GM10248 (cell line): Measurements from ENCODE around the gene CNR2.
A peak's percentile ranks its signal among the peaks of the same experiment; 100 is the strongest.
"Not testable (repeated sequence)": the region's sequence is repeated elsewhere in the genome, so short reads cannot be mapped to it uniquely, and the experiment has no call there.

Experiments
- CTCF ChIA-PET: fragments of 300-600 bp; sonication (Branson Sonifier 250); formaldehyde crosslinking; extraction: SDS; loops from one replicate; lab custom pipeline; 2021; ENCODE audit warnings: antibody characterized with exemption; lab: Yijun Ruan, JAX
- POLR2A ChIA-PET: fragments of 350-650 bp; sonication (Branson Sonifier 250); formaldehyde crosslinking; extraction: SDS; loops from one replicate; lab custom pipeline; 2020; ENCODE audit warnings: antibody characterized with exemption; lab: Yijun Ruan, JAX
- DNase-seq: peaks from one replicate; pipeline ENCODE4 v3.0.0; 2012; ENCODE audit errors: extremely low spot score
- TF ChIP-seq, protein P1 (sequence below): IDR thresholded peaks from 2 replicates; pipeline ENCODE4 v1.5.1; 2012; ENCODE audit warnings: mild to moderate bottlenecking, low read depth; ENCODE audit errors: extremely low read depth, missing control alignments, control extremely low read depth

CNR2 gene

GRCh38 chr1:23836037-23836436 lies 77.1 kb downstream of the CNR2 start:
- ChIA-PET POLR2A (no interaction called here), CTCF (no interaction called here)
- TF ChIP-seq, protein P1, sequence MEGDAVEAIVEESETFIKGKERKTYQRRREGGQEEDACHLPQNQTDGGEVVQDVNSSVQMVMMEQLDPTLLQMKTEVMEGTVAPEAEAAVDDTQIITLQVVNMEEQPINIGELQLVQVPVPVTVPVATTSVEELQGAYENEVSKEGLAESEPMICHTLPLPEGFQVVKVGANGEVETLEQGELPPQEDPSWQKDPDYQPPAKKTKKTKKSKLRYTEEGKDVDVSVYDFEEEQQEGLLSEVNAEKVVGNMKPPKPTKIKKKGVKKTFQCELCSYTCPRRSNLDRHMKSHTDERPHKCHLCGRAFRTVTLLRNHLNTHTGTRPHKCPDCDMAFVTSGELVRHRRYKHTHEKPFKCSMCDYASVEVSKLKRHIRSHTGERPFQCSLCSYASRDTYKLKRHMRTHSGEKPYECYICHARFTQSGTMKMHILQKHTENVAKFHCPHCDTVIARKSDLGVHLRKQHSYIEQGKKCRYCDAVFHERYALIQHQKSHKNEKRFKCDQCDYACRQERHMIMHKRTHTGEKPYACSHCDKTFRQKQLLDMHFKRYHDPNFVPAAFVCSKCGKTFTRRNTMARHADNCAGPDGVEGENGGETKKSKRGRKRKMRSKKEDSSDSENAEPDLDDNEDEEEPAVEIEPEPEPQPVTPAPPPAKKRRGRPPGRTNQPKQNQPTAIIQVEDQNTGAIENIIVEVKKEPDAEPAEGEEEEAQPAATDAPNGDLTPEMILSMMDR: no peak
- DNase-seq: no peak

DNA sequence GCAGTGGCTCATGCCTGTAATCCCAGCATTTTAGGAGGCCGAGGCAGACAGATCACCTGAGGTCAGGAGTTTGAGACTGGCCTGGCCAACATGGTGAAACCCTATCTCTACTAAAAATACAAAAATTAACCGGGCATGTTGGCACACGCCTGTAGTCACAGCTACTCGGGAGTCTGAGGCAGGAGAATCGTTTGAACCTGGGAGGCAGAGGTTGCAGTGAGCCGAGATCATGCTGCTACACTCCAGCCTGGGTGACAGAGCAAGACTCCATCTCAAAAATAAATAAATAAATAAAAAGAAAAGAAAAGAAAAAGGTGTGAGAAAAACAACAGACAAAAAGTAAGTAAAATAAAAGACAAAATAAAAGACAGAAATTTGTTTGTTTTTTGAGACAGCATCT lies 79.0 kb downstream of the CNR2 start:
- CTCF ChIA-PET: interaction anchor here (1.7 kb wide), 1 partner anchor 24 kb away, joined by 9 read pairs; no protein-coding TSS in a partner anchor
- POLR2A ChIA-PET, DNase-seq: not testable (repeated sequence)

DNA sequence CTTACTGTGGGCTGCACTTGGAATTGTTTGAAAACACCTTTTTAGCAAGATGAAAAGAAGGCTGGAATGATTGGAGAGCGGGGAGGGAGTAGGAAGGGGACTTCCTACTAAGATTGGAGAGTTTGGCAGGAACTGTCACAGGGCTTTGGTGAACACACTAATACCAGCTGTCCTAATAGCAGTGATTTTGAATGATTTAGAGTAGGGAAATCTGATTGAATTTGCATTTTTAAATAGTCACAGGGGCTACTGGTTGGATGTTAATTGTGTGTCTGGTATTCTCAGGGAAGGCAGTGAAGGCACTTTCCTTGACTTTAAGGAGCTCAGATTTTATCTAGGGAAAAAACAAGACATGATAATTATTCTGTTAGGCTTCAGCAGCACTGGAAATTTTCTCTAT lies 85.4 kb downstream of the CNR2 start:
- CTCF ChIA-PET: interaction anchor here (14.2 kb wide), 1 partner anchor 18 kb away, joined by 185 read pairs; no protein-coding TSS in a partner anchor
- TF ChIP-seq, protein P1: no peak

GRCh38 chr1:23826590-23826989 lies 86.6 kb downstream of the CNR2 start:
- ChIA-PET POLR2A (interaction anchor here (0.6 kb wide), 1 partner anchor 24 kb away, joined by 3 read pairs; no protein-coding TSS in a partner anchor), CTCF (interaction anchor here (0.7 to 14.2 kb wide), 2 partner anchors 17 to 42 kb away, joined by 3 to 185 read pairs; no protein-coding TSS in a partner anchor)
- DNase-seq: not testable (repeated sequence)

More for the DNA sequence above, 85.4 kb downstream of the CNR2 start:
- POLR2A ChIA-PET: no interaction called here
- no peak for DNase-seq

GRCh38 chr1:23825762-23826522 lies 87.2 kb downstream of the CNR2 start:
- DNase-seq: peak; percentile 77
- CTCF ChIA-PET: interaction anchor here (0.7 to 14.2 kb wide), 4 partner anchors 16 to 202 kb away, joined by 3 to 185 read pairs (median 10); no protein-coding TSS in a partner anchor
- TF ChIP-seq, protein P1: no peak
- POLR2A ChIA-PET: interaction anchor here (0.6 to 1.2 kb wide), 5 partner anchors 14 to 130 kb away, joined by 3 to 9 read pairs (median 4); no protein-coding TSS in a partner anchor

- CTCF ChIA-PET: interaction anchor here (0.6 to 14.2 kb wide), 8 partner anchors 13 to 203 kb away, joined by 3 to 185 read pairs (median 3); partner anchors contain the start of gene RPL11
These were observed 87.9 kb downstream of the CNR2 start, which contains the start of gene HMGCL for GRCh38 chr1:23825076-23825761. Gene HMGCL (minus strand): TSS chr1:23825429. CDS start chr1:23825415, 14 bp downstream.

DNA sequence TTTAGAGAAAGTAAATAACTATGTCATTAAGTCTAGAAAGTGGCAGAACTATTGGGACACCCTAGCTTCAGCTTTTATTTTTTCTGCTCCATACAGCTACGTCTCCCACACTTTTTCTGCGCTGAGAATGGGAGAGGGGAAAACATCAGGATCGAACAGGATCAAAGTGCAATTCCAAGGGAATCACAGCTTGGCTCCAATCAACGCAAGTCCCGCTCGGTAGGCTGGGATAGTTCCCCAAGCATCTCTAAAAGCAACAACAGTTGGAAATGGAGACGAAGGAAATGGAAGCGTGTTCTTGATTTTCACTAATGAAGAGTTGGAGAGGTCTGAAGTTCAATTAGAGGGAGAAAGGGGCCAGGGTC lies 88.5 kb downstream of the CNR2 start:
- ChIA-PET CTCF (interaction anchor here (0.6 to 14.2 kb wide), 7 partner anchors 13 to 133 kb away, joined by 3 to 185 read pairs (median 3); partner anchors contain the start of gene RPL11), POLR2A (interaction anchor here (0.6 to 1.2 kb wide), 2 partner anchors 15 to 201 kb away, joined by 4 to 5 read pairs; no protein-coding TSS in a partner anchor)
- TF ChIP-seq, protein P1: no peak
- DNase-seq: no peak

More at GRCh38 chr1:23825076-23825761, 87.9 kb downstream of the CNR2 start, which contains the start of gene HMGCL:
- TF ChIP-seq, protein P1: no peak
- peak; percentile 95 for DNase-seq
- POLR2A ChIA-PET: interaction anchor here (0.6 to 1.2 kb wide), 5 partner anchors 14 to 201 kb away, joined by 3 to 9 read pairs (median 5); no protein-coding TSS in a partner anchor
